Tibial nerve (tissue), 4 donors: ENCODE data around the gene DACT2. TPM values are rescaled to one million over a fixed set of nuclear protein-coding genes. Genes with fewer than 3 reads are reported as not detected.

ENCODE experiments used
- DNase-seq, 2 donors: peaks; one replicate each; pipeline ENCODE4 v3.0.0-alpha.2; 2019; ENCODE audit warnings: low spot score in 2 of 2
- H3K27ac ChIP-seq, 4 donors: fragments of 200-600 bp; sonication (generic) in 3 of 4; one replicate each; pipeline ENCODE4 v1.5.1; 2017 to 2019; ENCODE audit warnings: mild to moderate bottlenecking in 1 of 4
- H3K27me3 ChIP-seq, 2 donors: fragments of 200-600 bp; sonication (generic) in 1 of 2; one replicate each; pipeline versions ENCODE4 v1.5.1 to v1.6.0; 2017 to 2019
- H3K36me3 ChIP-seq, 3 donors: fragments of 200-600 bp; sonication (generic); one replicate each; pipeline ENCODE4 v1.5.1; 2018 to 2019
- H3K4me1 ChIP-seq, 4 donors: fragments of 200-600 bp; sonication (generic) in 3 of 4; one replicate each; pipeline ENCODE4 v1.5.1; 2017 to 2019
- H3K4me3 ChIP-seq, 4 donors: fragments of 200-600 bp; sonication (generic) in 3 of 4; one replicate each; pipeline ENCODE4 v1.5.1; 2017 to 2019; ENCODE audit warnings: mild to moderate bottlenecking in 1 of 4, moderate library complexity in 1 of 4
- H3K9me3 ChIP-seq, 4 donors: fragments of 200-600 bp; sonication (generic) in 3 of 4; one replicate each; pipeline ENCODE4 v1.5.1; 2017 to 2019
- EP300 ChIP-seq, 2 donors: sonication (generic); formaldehyde crosslinking; IDR thresholded peaks; one replicate each; pipeline ENCODE4 v1.6.1; 2017; ENCODE audit warnings: antibody characterized with exemption in 2 of 2, mild to moderate bottlenecking in 1 of 2
- POLR2A ChIP-seq, 2 donors: fragments of 450-650 bp; IDR thresholded peaks; one replicate each; pipeline ENCODE4 v1.6.1; 2017; ENCODE audit warnings: antibody characterized with exemption in 2 of 2, mild to moderate bottlenecking in 2 of 2, moderate library complexity in 2 of 2
- WGBS, 2 donors: methylation state at CpG; one replicate each; pipeline ENCODE4 v1.1.5; 2018; 5-methylcytosine and 5-hydroxymethylcytosine counted together
- total RNA-seq, 4 donors: library from RNA; depleted of rRNA; stranded (reverse); fragments of >200 nt; gene quantifications; one replicate each; pipeline ENCODE4 v1.1.0, GENCODE V29; 2016
- TF ChIP-seq, protein P1 (sequence below), 5 experiments: fragments of 200-600 bp in 3 of 5; fragments of 450-650 bp in 2 of 5; sonication (generic) in 3 of 5; IDR thresholded peaks; one replicate each; pipeline ENCODE4 v1.5.1; 2016 to 2019; ENCODE audit warnings: antibody characterized with exemption in 5 of 5, mild to moderate bottlenecking in 3 of 5, moderate library complexity in 2 of 5

The DACT2 gene
- total RNA-seq, 4 donors from 2014 or later, result 0.30 to 1.5 (median 1.3) TPM; not detected in 1

DNA sequence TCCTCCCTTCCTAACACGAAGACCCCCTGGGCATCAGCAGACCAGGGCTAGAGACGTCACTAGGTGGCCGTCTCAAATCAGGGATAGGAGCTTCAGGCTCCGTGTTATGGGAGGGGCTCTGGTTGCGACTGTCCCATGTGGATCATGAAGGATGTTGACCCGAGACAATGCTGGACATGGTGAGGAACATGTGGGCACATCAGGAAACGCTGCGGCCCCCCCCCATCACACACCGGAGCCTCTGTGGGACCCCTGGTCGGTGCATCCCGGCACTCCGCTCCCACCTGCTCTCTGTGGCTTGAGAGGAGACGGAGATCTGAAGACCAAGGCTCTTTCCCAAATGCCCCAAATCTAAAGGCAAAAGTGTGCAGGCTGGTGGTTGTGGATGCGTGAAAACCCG, 54.2 kb downstream of the DACT2 start:
- no peak overlapping the region for H3K27ac ChIP-seq
- WGBS, 2 donors, result 81 to 85% methylated on average over 15 of the region's 15 CpGs
- no peak for DNase-seq

DNA sequence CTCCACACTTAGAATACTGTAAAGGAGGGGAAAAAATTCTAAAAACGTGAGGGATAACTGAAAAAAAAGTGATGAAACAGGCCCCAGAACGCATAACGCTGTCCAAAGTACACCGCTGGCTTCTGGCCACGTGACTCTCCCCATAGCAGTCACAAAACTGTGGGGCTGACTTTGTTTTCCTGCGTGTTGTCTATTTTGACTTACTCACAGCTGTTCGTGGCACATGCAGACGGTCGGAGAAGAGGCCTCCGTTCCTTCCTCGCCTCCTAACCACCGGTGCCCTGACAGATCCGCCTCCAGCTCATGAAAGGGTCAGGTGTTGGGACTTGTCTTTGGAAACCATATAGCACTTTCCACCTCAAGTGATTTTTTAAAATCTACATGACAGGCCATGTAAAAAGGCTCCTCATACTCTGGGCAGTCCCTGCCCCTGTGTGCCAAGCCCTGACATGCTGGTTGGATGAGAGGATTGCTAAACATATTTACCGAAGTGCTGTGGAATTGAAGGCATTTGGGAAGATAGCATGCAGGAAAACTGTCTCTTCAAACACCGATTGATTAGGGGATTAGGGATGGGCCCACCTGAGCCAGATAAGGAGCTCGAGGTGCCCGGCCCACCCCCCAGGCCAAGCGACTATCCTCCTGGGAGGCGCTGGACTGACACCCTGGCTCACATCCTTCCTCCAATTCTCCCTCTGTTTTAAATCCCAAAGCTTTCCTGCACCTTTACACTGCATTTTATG, 54.8 kb downstream of the DACT2 start:
- 60 to 62% methylated on average over 19 of the region's 19 CpGs for WGBS, 2 donors
- H3K27me3 ChIP-seq, result no peaks in the 10 kb centered on the region
- no peak overlapping the region for H3K4me3 ChIP-seq
- TF ChIP-seq EP300 (IDR thresholded peaks at IDR 0.05) (no peak), POLR2A (IDR thresholded peaks at IDR 0.05) (no peak)
- TF ChIP-seq, protein P1, sequence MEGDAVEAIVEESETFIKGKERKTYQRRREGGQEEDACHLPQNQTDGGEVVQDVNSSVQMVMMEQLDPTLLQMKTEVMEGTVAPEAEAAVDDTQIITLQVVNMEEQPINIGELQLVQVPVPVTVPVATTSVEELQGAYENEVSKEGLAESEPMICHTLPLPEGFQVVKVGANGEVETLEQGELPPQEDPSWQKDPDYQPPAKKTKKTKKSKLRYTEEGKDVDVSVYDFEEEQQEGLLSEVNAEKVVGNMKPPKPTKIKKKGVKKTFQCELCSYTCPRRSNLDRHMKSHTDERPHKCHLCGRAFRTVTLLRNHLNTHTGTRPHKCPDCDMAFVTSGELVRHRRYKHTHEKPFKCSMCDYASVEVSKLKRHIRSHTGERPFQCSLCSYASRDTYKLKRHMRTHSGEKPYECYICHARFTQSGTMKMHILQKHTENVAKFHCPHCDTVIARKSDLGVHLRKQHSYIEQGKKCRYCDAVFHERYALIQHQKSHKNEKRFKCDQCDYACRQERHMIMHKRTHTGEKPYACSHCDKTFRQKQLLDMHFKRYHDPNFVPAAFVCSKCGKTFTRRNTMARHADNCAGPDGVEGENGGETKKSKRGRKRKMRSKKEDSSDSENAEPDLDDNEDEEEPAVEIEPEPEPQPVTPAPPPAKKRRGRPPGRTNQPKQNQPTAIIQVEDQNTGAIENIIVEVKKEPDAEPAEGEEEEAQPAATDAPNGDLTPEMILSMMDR (IDR thresholded peaks at IDR 0.05), result no peak
- DNase-seq, result no peak
- no peaks in the 10 kb centered on the region for H3K9me3 ChIP-seq
- H3K4me1 ChIP-seq, result no peaks in the 10 kb centered on the region
- no peak overlapping the region for H3K27ac ChIP-seq
- H3K36me3 ChIP-seq, result no peaks in the 10 kb centered on the region

More for the DNA sequence above, 54.2 kb downstream of the DACT2 start:
- no peaks in the 10 kb centered on the region for H3K36me3 ChIP-seq
- H3K4me1 ChIP-seq, result no peaks in the 10 kb centered on the region
- no peaks in the 10 kb centered on the region for H3K9me3 ChIP-seq
- TF ChIP-seq POLR2A (IDR thresholded peaks at IDR 0.05) (no peak), EP300 (IDR thresholded peaks at IDR 0.05) (no peak)
- TF ChIP-seq, protein P1 (IDR thresholded peaks at IDR 0.05), result no peak
- H3K27me3 ChIP-seq, result no peaks in the 10 kb centered on the region
- no peak overlapping the region for H3K4me3 ChIP-seq

DNA sequence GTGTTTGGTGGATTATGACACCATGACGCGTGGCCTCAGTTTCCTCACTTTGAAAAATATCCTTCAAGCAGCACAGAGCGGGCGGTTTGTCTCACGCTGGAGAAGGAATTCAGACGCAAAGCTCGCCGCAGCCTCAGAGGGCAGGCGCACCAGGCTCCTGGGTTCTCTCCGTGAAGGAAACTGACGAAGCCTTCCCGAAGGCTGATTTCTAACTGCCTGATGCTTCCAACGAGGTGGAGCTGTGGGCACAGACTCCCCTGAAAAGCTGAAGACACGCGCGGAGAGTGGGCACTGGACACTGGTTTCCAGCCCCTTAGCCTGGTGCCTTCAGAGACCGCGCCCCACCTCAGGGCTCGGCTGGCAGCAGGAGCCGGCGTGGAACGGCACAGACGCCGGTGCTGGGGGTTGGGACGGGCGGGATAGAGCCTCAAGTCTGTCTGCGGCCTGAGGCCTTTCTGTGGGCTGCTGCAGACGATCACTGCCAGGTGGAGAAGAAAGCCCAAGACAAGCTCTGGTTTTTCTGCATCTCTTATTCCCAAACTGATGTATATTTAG, 56.1 kb downstream of the DACT2 start:
- TF ChIP-seq, protein P1 (IDR thresholded peaks at IDR 0.05), result no peak
- TF ChIP-seq POLR2A (IDR thresholded peaks at IDR 0.05) (no peak), EP300 (IDR thresholded peaks at IDR 0.05) (no peak)
- H3K27ac ChIP-seq, result no peak overlapping the region
- WGBS, 2 donors, result 91% methylated on average over 25 to 28 of the region's 28 CpGs

DNA sequence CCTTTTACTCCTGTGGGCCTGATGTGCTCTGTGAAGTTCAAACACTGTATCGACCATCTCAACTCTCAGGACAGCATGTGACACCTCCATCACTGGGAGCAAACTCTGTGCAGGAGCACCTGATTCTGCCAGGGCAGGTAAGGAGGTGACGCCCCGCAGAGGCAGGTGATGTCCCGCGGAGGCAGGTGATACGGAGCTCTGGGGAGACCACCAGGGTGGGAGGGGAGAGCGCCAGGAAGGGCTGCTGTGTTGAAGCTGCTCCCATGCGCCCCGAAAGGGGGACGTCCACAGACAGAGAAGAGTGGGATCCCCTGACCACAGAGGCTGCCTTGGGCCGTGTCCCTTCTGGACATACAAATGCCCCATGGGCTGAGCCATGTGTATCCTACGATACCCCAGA, 58.3 kb downstream of the DACT2 start:
- TF ChIP-seq POLR2A (IDR thresholded peaks at IDR 0.05) (no peak), EP300 (IDR thresholded peaks at IDR 0.05) (no peak)
- TF ChIP-seq, protein P1 (IDR thresholded peaks at IDR 0.05), result no peak
- Histone ChIP-seq H3K27me3 (no peaks in the 10 kb centered on the region), H3K9me3 (no peaks in the 10 kb centered on the region), H3K4me1 (no peaks in the 10 kb centered on the region), H3K27ac (peak overlapping the region in 1 of 4 donors; percentile 53), H3K4me3 (no peak overlapping the region), H3K36me3 (no peaks in the 10 kb centered on the region)
- 93% methylated on average over 12 of the region's 12 CpGs for WGBS, 2 donors
- DNase-seq, result no peak

More for the DNA sequence above, 56.1 kb downstream of the DACT2 start:
- Histone ChIP-seq H3K27me3 (no peaks in the 10 kb centered on the region), H3K36me3 (no peaks in the 10 kb centered on the region), H3K4me1 (no peaks in the 10 kb centered on the region), H3K9me3 (no peaks in the 10 kb centered on the region), H3K4me3 (no peak overlapping the region)
- no peak for DNase-seq

DNA sequence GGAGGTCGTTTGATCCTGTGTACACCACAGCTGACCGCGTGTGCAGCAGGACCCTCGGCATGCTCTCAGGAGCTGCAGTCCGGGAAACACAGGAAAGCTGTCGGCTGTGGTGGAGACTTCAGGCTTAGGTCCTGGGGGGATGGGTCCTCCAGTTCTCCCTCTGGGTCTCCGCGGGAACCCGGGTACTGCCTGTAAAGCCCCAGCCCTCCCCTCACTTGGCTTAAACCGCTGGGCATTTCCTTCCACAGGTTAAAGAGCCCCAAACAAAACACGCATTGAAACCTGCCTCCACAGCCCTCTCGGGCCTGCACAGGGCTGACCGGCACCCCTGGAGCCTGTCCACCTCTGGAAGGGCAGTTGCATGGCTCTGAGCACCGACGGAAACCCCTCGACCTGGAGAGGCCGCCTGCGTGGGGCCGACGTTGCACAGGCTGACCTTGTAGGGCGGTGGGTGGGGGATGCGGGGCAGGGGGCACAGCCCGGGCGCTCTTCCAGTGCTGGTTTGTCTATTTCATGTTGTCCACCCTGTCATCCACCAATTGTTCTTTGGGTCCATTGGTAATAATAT, 59.1 kb downstream of the DACT2 start:
- Histone ChIP-seq H3K4me3 (no peak overlapping the region), H3K36me3 (no peaks in the 10 kb centered on the region), H3K4me1 (no peaks in the 10 kb centered on the region), H3K27ac (no peak overlapping the region), H3K27me3 (no peaks in the 10 kb centered on the region), H3K9me3 (peaks cover 0 to 6% (median 0%) of the 10 kb centered on the region in 4 donors)
- 87 to 90% methylated on average over 23 to 24 of the region's 24 CpGs for WGBS, 2 donors
- TF ChIP-seq, protein P1 (IDR thresholded peaks at IDR 0.05), result no peak
- TF ChIP-seq POLR2A (IDR thresholded peaks at IDR 0.05) (no peak), EP300 (IDR thresholded peaks at IDR 0.05) (no peak)
- DNase-seq, result no peak
